ENCODE measurements around the gene VAC14. TPM values are rescaled to one million over a fixed set of nuclear protein-coding genes. Genes with fewer than 3 reads are reported as not detected.
A peak's percentile ranks its signal among the peaks of the same experiment; 100 is the strongest.

Gene VAC14
- total and polyA plus RNA-seq, 2 of the 8 experiments (the other 6 are each of a cell fraction or from before 2014, with no cell fraction given) = 56.0 to 108 TPM

GRCh38 chr16:70709457-70709856 is 91.5 kb downstream of the VAC14 start:
- FAIRE-seq = no peak
- peak overlapping the region; percentile 4 for H2BK120ac ChIP-seq (replicated peaks; ENCODE audit: low read depth, low read length)
- H3K27ac ChIP-seq (ENCODE audit: low read depth, low read length) = no peak overlapping the region
- H3K18ac ChIP-seq (ENCODE audit: extremely low read depth, low read length) = no peak overlapping the region
- no peak overlapping the region for H3K23ac ChIP-seq (ENCODE audit: insufficient read length)
- TF ChIP-seq SUZ12 (IDR thresholded peaks at IDR 0.05; ENCODE audit: low read length) (no peak), GTF2F1 (IDR thresholded peaks at IDR 0.05; ENCODE audit: borderline replicate concordance, low read depth, low read length) (no peak), TAF7 (optimal IDR thresholded peaks at IDR 0.05; ENCODE audit: borderline replicate concordance, low read depth, low read length) (no peak), ZNF274 (IDR thresholded peaks at IDR 0.05; ENCODE audit: borderline replicate concordance, extremely low read depth, low read length) (no peak), EP300 (IDR thresholded peaks at IDR 0.05; ENCODE audit: borderline replicate concordance in 1 of 2, low read depth in 2 of 2, low read length in 2 of 2) (no peak), NRF1 (IDR thresholded peaks at IDR 0.05; ENCODE audit: low read depth, low read length) (no peak), KDM4A (IDR thresholded peaks at IDR 0.05; ENCODE audit: low read depth, low read length, severe bottlenecking) (no peak), POLR2A (IDR thresholded peaks at IDR 0.05; ENCODE audit: control extremely low read depth in 1 of 2, low read depth in 2 of 2, low read length in 2 of 2) (no peak), RFX5 (IDR thresholded peaks at IDR 0.05; ENCODE audit: borderline replicate concordance, low read depth, low read length) (no peak), TAF1 (IDR thresholded peaks at IDR 0.05; ENCODE audit: low read depth, low read length) (no peak), SIX5 (IDR thresholded peaks at IDR 0.05; ENCODE audit: low read depth, low read length) (no peak), CTBP2 (IDR thresholded peaks at IDR 0.05; ENCODE audit: borderline replicate concordance, insufficient read depth, insufficient read length, low read length) (no peak), PHF8 (conservative IDR thresholded peaks at IDR 0.05; ENCODE audit: low read depth, low read length) (no peak), TEAD4 (IDR thresholded peaks at IDR 0.05; ENCODE audit: low read depth, low read length) (no peak), BRCA1 (IDR thresholded peaks at IDR 0.05; ENCODE audit: low read depth, low read length) (no peak)
- H2BK12ac ChIP-seq (ENCODE audit: low read depth, low read length) = no peak overlapping the region
- H3K23me2 ChIP-seq (ENCODE audit: low read depth, low read length) = no peaks in the 10 kb centered on the region
- H2BK20ac ChIP-seq (ENCODE audit: low read length) = no peak overlapping the region
- WGBS, 2 experiments (ENCODE audit: extremely low coverage in 1 of 2, insufficient coverage in 1 of 2, insufficient read length in 1 of 2, insufficient replicate concordance in 2 of 2, low coverage in 1 of 2, low lambda C conversion rate in 2 of 2, missing lambda C conversion rate in 1 of 2) = 91% methylated on average over 5 of the region's 5 CpGs; no CpG with 5 or more reads in 1 of the 2 experiments
- peak overlapping the region; percentile 53; the same call in 1 of the 2 replicates for H4K8ac ChIP-seq (ENCODE audit: extremely low read depth, insufficient read depth, low read length)
- H3K4me3 ChIP-seq (ENCODE audit: extremely low read depth in 1 of 4, insufficient read depth in 2 of 4, low read depth in 3 of 4, low read length in 4 of 4) = no peak overlapping the region
- DNase-seq (ENCODE audit: low read depth in 1 of 2, low spot score in 2 of 2) = no peak
- peaks cover 4 to 27% (median 17%) of the 10 kb centered on the region in 4 experiments for H3K4me1 ChIP-seq (replicated peaks in 1 of 4; ENCODE audit: control insufficient read depth in 3 of 4, insufficient read depth in 4 of 4, low read length in 3 of 4)
- ChIA-PET POLR2A (ENCODE audit: partially characterized antibody) (interaction anchor here (1.3 kb wide), 1 partner anchor 15 kb away, joined by 4 read pairs; no protein-coding TSS in a partner anchor), CTCF (ENCODE audit: partially characterized antibody) (interaction anchor here (0.8 to 2.0 kb wide), 5 partner anchors 8 to 62 kb away, joined by 3 to 8 read pairs (median 4); no protein-coding TSS in a partner anchor)
- H2AK5ac ChIP-seq (ENCODE audit: low read depth, low read length) = no peak overlapping the region
- no peak overlapping the region for H2BK15ac ChIP-seq (ENCODE audit: low read length)
- H4K91ac ChIP-seq (replicated peaks; ENCODE audit: insufficient read length, low read length) = no peak overlapping the region
- no peak overlapping the region for H3K56ac ChIP-seq (replicated peaks; ENCODE audit: insufficient read length, low read depth, low read length)
- no peak overlapping the region for H3K4me2 ChIP-seq (ENCODE audit: insufficient read depth in 1 of 2, low read depth in 2 of 2, low read length in 2 of 2)
- no peak overlapping the region for H2AFZ ChIP-seq (ENCODE audit: low read length)
- no peak overlapping the region for H4K5ac ChIP-seq (ENCODE audit: insufficient read length, low read depth, low read length)
- H3K79me1 ChIP-seq (ENCODE audit: low read depth, low read length) = no peaks in the 10 kb centered on the region
- no peak overlapping the region for H3K14ac ChIP-seq (ENCODE audit: insufficient read length)
- H3K36me3 ChIP-seq (ENCODE audit: control insufficient read depth in 2 of 4, insufficient read depth in 4 of 4, low read length in 3 of 4) = no peaks in the 10 kb centered on the region
- no peaks in the 10 kb centered on the region for H3K27me3 ChIP-seq (replicated peaks in 1 of 4; ENCODE audit: control insufficient read depth in 3 of 4, extremely low read depth in 1 of 4, insufficient read depth in 3 of 4, low read length in 3 of 4)
- no peak overlapping the region for H3K9ac ChIP-seq (replicated peaks in 1 of 4; ENCODE audit: extremely low read depth in 1 of 4, low read depth in 3 of 4, low read length in 3 of 4)
- H3K9me3 ChIP-seq (ENCODE audit: insufficient read depth in 2 of 2, low read depth in 1 of 2, low read length in 1 of 2) = no peaks in the 10 kb centered on the region
- no peak overlapping the region for H3K4ac ChIP-seq (replicated peaks; ENCODE audit: insufficient read length, low read depth, low read length)
- no peaks in the 10 kb centered on the region for H3K79me2 ChIP-seq (ENCODE audit: control insufficient read depth in 1 of 2, insufficient read depth in 2 of 2, low read length in 2 of 2)
- H2BK5ac ChIP-seq (ENCODE audit: low read depth, low read length) = no peak overlapping the region
- H4K20me1 ChIP-seq (replicated peaks in 1 of 2; ENCODE audit: control insufficient read depth in 1 of 2, insufficient read depth in 2 of 2, low read length in 2 of 2) = peaks cover 0 to 4% of the 10 kb centered on the region in 2 experiments
